ENCODE results near the gene NPR2.

The NPR2 gene

GRCh38 chr9:35858458-35858857 lies 67.1 kb downstream of the NPR2 start:
- DNase-seq: no peak

Measured in right kidney (tissue), 1 donor.